HL-60 (cell line): ENCODE measurements around the gene MET.

ENCODE experiments used
- DNase-seq, 2 experiments: peaks; one replicate each; pipeline ENCODE4 v3.0.0-alpha.2; 2010 to 2020; ENCODE audit warnings: low read depth in 1 of 2, low spot score in 1 of 2
- H3K27ac ChIP-seq: fragments of 250-450 bp; sonication (Bioruptor Pico); replicated peaks from 2 replicates; pipeline ENCODE4 v1.5.1; 2020; ENCODE audit warnings: mild to moderate bottlenecking, moderate library complexity
- H3K27me3 ChIP-seq: fragments of 250-450 bp; sonication (Bioruptor Pico); 2 replicates; pipeline ENCODE4 v1.5.1; 2021; ENCODE audit warnings: mild to moderate bottlenecking, moderate library complexity; ENCODE audit not compliant: insufficient read depth, poor library complexity, severe bottlenecking
- H3K4me3 ChIP-seq: replicated peaks from 2 replicates; pipeline ENCODE4 v1.5.1; 2011; ENCODE audit warnings: mild to moderate bottlenecking, control low read depth, low read length; ENCODE audit not compliant: insufficient read depth
- CTCF ChIP-seq: IDR thresholded peaks from one replicate; pipeline ENCODE4 v1.5.1; 2011; ENCODE audit warnings: low read length, control low read depth, inconsistent platforms; ENCODE audit not compliant: insufficient read depth
- GABPA ChIP-seq: IDR thresholded peaks from 2 replicates; pipeline ENCODE4 v1.6.1; 2012; ENCODE audit warnings: low read depth
- POLR2AphosphoS5 ChIP-seq: IDR thresholded peaks from 2 replicates; pipeline ENCODE4 v1.6.1; 2012; ENCODE audit warnings: low read depth
- REST ChIP-seq: IDR thresholded peaks from 2 replicates; pipeline ENCODE4 v1.6.1; 2012; ENCODE audit warnings: low read depth; ENCODE audit not compliant: insufficient replicate concordance
- SPI1 ChIP-seq: IDR thresholded peaks from 2 replicates; pipeline ENCODE4 v1.6.1; 2012; ENCODE audit warnings: low read depth, mild to moderate bottlenecking, borderline replicate concordance

Gene MET

GRCh38 chr7:116840256-116840655 lies 168.3 kb downstream of the MET start:
- H3K27me3 ChIP-seq = no peaks in the 10 kb centered on the region
- H3K4me3 ChIP-seq = no peak overlapping the region
- no peak for DNase-seq
- no peak overlapping the region for H3K27ac ChIP-seq
- TF ChIP-seq GABPA = no peak
- TF ChIP-seq POLR2AphosphoS5 = no peak
- TF ChIP-seq SPI1 = no peak

GRCh38 chr7:116842371-116842770 lies 170.4 kb downstream of the MET start:
- TF ChIP-seq CTCF = no peak
- TF ChIP-seq REST = no peak
- TF ChIP-seq POLR2AphosphoS5 = no peak
- no peak for TF ChIP-seq SPI1
- TF ChIP-seq GABPA = no peak
- Histone ChIP-seq H3K27me3 (no peaks in the 10 kb centered on the region), H3K27ac (no peak overlapping the region), H3K4me3 (no peak overlapping the region)
- DNase-seq = no peak

- peak in 1 of 2 experiments; percentile 74 for DNase-seq
- TF ChIP-seq SPI1 (peak; percentile 64; the same call in 1 of the 2 replicates), CTCF (no peak)
- no peak overlapping the region for H3K4me3 ChIP-seq
- H3K27ac ChIP-seq = no peak overlapping the region
- H3K27me3 ChIP-seq = no peaks in the 10 kb centered on the region
Observed at GRCh38 chr7:116843378-116843777, 171.4 kb downstream of the MET start.
